Endothelial cell of umbilical vein (primary cell): ENCODE results near the gene TRIM47. TPM values are rescaled to one million over a fixed set of nuclear protein-coding genes. Genes with fewer than 3 reads are reported as not detected.

Source experiments
- BruUV-seq: library from RNA; stranded (reverse); fragments of 400-500 nt; replicated peaks from 2 replicates; lab custom pipeline; 2021; lab: Mats Ljungman, UMichigan
- CTCF ChIA-PET: fragments of 300-600, 350-600 bp; sonication (Branson Sonifier 250); formaldehyde crosslinking; loops from one replicate; lab custom pipeline; 2021; ENCODE audit warnings: antibody characterized with exemption, inconsistent platforms; lab: Charles Lee
- POLR2A ChIA-PET: fragments of 300-600, 350-600 bp; sonication (Branson Sonifier 250); formaldehyde crosslinking; loops from one replicate; lab custom pipeline; 2021; ENCODE audit warnings: antibody characterized with exemption, inconsistent platforms; lab: Charles Lee
- DNase-seq: peaks from one replicate; pipeline ENCODE4 v3.0.0-alpha.2; 2011; ENCODE audit warnings: low read depth, low spot score
- FAIRE-seq: peaks from 2 replicates; lab custom pipeline; 2011; peaks lifted over from hg19 to GRCh38; lab: Jason Lieb, UNC
- H2AFZ ChIP-seq: 2 replicates; pipeline ENCODE4 v1.6.0; 2012; ENCODE audit warnings: low read depth, low read length, control low read depth, inconsistent platforms
- H3K27ac ChIP-seq: 2 replicates; pipeline ENCODE4 v1.5.1; 2011; ENCODE audit warnings: low read depth, mild to moderate bottlenecking, control low read depth, low read length, moderate library complexity; ENCODE audit not compliant: insufficient read depth
- H3K27me3 ChIP-seq, 2 experiments: 2 replicates each; pipeline versions ENCODE4 v1.6.0 to v1.6.1; 2011; ENCODE audit warnings: low read length in 2 of 2, mixed read lengths in 1 of 2; ENCODE audit not compliant: control insufficient read depth in 2 of 2, insufficient read depth in 2 of 2
- H3K36me3 ChIP-seq, 2 experiments: 2 replicates in 1 of 2; 3 replicates in 1 of 2; pipeline ENCODE4 v1.5.1; 2011; ENCODE audit warnings: low read length in 2 of 2, mild to moderate bottlenecking in 1 of 2, moderate library complexity in 1 of 2; ENCODE audit not compliant: control insufficient read depth in 2 of 2, insufficient read depth in 2 of 2; ENCODE audit errors: extremely low read depth in 1 of 2
- H3K4me1 ChIP-seq: 3 replicates; pipeline ENCODE4 v1.5.1; 2011; ENCODE audit warnings: mild to moderate bottlenecking, low read length; ENCODE audit not compliant: control insufficient read depth, insufficient read depth; ENCODE audit errors: extremely low read depth
- H3K4me2 ChIP-seq: 2 replicates; pipeline ENCODE4 v1.6.1; 2011; ENCODE audit warnings: low read length, control low read depth, mixed read lengths; ENCODE audit not compliant: insufficient read depth
- H3K4me3 ChIP-seq, 3 experiments: fragments of 200-600 bp in 1 of 3; sonication (generic), shearing (Covaris generic) in 1 of 3; replicated peaks in 1 of 3; 2 replicates each; pipeline ENCODE4 v1.5.1; 2011 to 2016; ENCODE audit warnings: control low read depth in 3 of 3, low read length in 3 of 3, mild to moderate bottlenecking in 2 of 3, inconsistent platforms in 1 of 3, low read depth in 1 of 3, moderate library complexity in 1 of 3; ENCODE audit not compliant: insufficient read depth in 1 of 3
- H3K79me2 ChIP-seq: 2 replicates; pipeline ENCODE4 v1.6.0; 2012; ENCODE audit warnings: low read length, inconsistent platforms; ENCODE audit not compliant: control insufficient read depth, insufficient read depth
- H3K9ac ChIP-seq: replicated peaks from 2 replicates; pipeline ENCODE3; 2011; ENCODE audit warnings: low read length, control low read depth; ENCODE audit not compliant: insufficient read depth; ENCODE audit errors: extremely low read depth
- H3K9me1 ChIP-seq: replicated peaks from 3 replicates; pipeline ENCODE4 v1.6.0; 2011; ENCODE audit warnings: mild to moderate bottlenecking, low read length; ENCODE audit not compliant: control insufficient read depth, insufficient read depth; ENCODE audit errors: extremely low read depth
- H3K9me3 ChIP-seq: replicated peaks from 2 replicates; pipeline ENCODE4 v1.5.1; 2012; ENCODE audit warnings: low read length, inconsistent platforms; ENCODE audit not compliant: control insufficient read depth, insufficient read depth
- H4K20me1 ChIP-seq: replicated peaks from 2 replicates; pipeline ENCODE3; 2011; ENCODE audit warnings: mild to moderate bottlenecking, low read length; ENCODE audit not compliant: control insufficient read depth, insufficient read depth; ENCODE audit errors: extremely low read depth
- EZH2 ChIP-seq: IDR thresholded peaks from 2 replicates; pipeline ENCODE4 v1.6.1; 2012; ENCODE audit warnings: borderline replicate concordance, low read depth, mild to moderate bottlenecking, moderate library complexity, low read length, inconsistent platforms; ENCODE audit not compliant: severe bottlenecking
- FOS ChIP-seq: IDR thresholded peaks from 2 replicates; pipeline ENCODE4 v1.6.1; 2011; ENCODE audit warnings: mild to moderate bottlenecking, low read length, moderate library complexity, borderline replicate concordance; ENCODE audit not compliant: insufficient read depth
- GATA2 ChIP-seq: IDR thresholded peaks from 2 replicates; pipeline ENCODE4 v1.7.0; 2011; ENCODE audit warnings: low read depth, mild to moderate bottlenecking, moderate library complexity, mixed read lengths, low read length; ENCODE audit not compliant: insufficient read length, insufficient read depth
- JUN ChIP-seq: IDR thresholded peaks from 2 replicates; pipeline ENCODE4 v1.6.1; 2011; ENCODE audit warnings: borderline replicate concordance, low read depth; ENCODE audit not compliant: insufficient read length, insufficient read depth
- MYC ChIP-seq: IDR thresholded peaks from one replicate; pipeline ENCODE4 v1.6.1; 2011; ENCODE audit warnings: mild to moderate bottlenecking, low read depth, low read length
- dilution Hi-C: fragments of 300-500 bp; cut with MboI; formaldehyde crosslinking; loops from one replicate; pipeline ENCODE4 v1.15.0; 2019; ENCODE audit warnings: low sequenced_read_pairs; ENCODE audit not compliant: extremely low pct_ligation_motif_present
- intact Hi-C: fragments of 100-400 bp; cut with micrococcal nuclease; formaldehyde crosslinking; loops from one replicate; pipeline ENCODE4 v1.10.0; 2022
- polyA plus RNA-seq, 4 experiments: library from polyadenylated mRNA; depleted of rRNA in 3 of 4; stranded (reverse) in 3 of 4; unstranded in 1 of 4; fragments of >200 nt; gene quantifications; 2 replicates each; pipeline versions ENCODE4 v1.2.1 to v1.2.3, GENCODE V29; 2011 to 2012; ENCODE audit warnings: missing spikeins in 1 of 4
- total RNA-seq: library from RNA; stranded (reverse); gene quantifications from 2 replicates; pipeline ENCODE4 v1.2.3, GENCODE V29; 2021
- TF ChIP-seq, protein P1 (sequence below), 2 donors: IDR thresholded peaks; 1 replicate in 1 of 2; 2 replicates in 1 of 2; pipeline ENCODE4 v1.5.1; 2011; ENCODE audit warnings: low read length in 2 of 2, mild to moderate bottlenecking in 2 of 2, moderate library complexity in 2 of 2, control low read depth in 1 of 2, inconsistent platforms in 1 of 2, low read depth in 1 of 2; ENCODE audit not compliant: insufficient read depth in 1 of 2; ENCODE audit errors: extremely low read depth in 1 of 2
- TF ChIP-seq, protein P2 (sequence below): IDR thresholded peaks from 2 replicates; pipeline ENCODE4 v1.6.1; 2011; ENCODE audit not compliant: insufficient read depth, insufficient read length

Gene TRIM47
- total and polyA plus RNA-seq, 2 donors (not counting 3 experiments of a cell fraction or from before 2014, with no cell fraction given) = 67.7 to 75.1 TPM

- H4K20me1 ChIP-seq = no peaks in the 10 kb centered on the region
- H3K4me1 ChIP-seq = peaks cover 41% of the 10 kb centered on the region
- no peak overlapping the region for H3K4me3 ChIP-seq
- no peak for DNase-seq
- H3K4me2 ChIP-seq = no peak overlapping the region
- peaks cover 3% of the 10 kb centered on the region for H3K79me2 ChIP-seq
- no peaks in the 10 kb centered on the region for H3K9me1 ChIP-seq
- no TSS peak for BruUV-seq
- FAIRE-seq = no peak
- ChIA-PET POLR2A (interaction anchor here (1.4 kb wide), 1 partner anchor 68 kb away, joined by 6 read pairs; no protein-coding TSS in a partner anchor), CTCF (interaction anchor here (0.7 to 6.8 kb wide), 18 partner anchors 7 to 94 kb away, joined by 3 to 49 read pairs (median 6); partner anchors contain the start of genes GALK1, TRIM47, TRIM65 and UNK)
- H3K9me3 ChIP-seq = no peaks in the 10 kb centered on the region
- dilution Hi-C loops (no loop called here), intact Hi-C loops (no loop called here)
- no peak overlapping the region for H3K9ac ChIP-seq
- H3K36me3 ChIP-seq = peaks cover 3 to 37% of the 10 kb centered on the region in 2 experiments
- no peak overlapping the region for H3K27ac ChIP-seq
- H3K27me3 ChIP-seq = no peaks in the 10 kb centered on the region
- no peak overlapping the region for H2AFZ ChIP-seq
- TF ChIP-seq MYC (no peak), GATA2 (no peak), FOS (no peak), JUN (no peak), EZH2 (no peak)
- TF ChIP-seq, protein P1, sequence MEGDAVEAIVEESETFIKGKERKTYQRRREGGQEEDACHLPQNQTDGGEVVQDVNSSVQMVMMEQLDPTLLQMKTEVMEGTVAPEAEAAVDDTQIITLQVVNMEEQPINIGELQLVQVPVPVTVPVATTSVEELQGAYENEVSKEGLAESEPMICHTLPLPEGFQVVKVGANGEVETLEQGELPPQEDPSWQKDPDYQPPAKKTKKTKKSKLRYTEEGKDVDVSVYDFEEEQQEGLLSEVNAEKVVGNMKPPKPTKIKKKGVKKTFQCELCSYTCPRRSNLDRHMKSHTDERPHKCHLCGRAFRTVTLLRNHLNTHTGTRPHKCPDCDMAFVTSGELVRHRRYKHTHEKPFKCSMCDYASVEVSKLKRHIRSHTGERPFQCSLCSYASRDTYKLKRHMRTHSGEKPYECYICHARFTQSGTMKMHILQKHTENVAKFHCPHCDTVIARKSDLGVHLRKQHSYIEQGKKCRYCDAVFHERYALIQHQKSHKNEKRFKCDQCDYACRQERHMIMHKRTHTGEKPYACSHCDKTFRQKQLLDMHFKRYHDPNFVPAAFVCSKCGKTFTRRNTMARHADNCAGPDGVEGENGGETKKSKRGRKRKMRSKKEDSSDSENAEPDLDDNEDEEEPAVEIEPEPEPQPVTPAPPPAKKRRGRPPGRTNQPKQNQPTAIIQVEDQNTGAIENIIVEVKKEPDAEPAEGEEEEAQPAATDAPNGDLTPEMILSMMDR (IDR thresholded peaks at IDR 0.05; ENCODE audit: extremely low read depth in 1 of 2, insufficient read depth in 1 of 2, low read depth in 1 of 2, low read length in 2 of 2) = no peak
- TF ChIP-seq, protein P2, sequence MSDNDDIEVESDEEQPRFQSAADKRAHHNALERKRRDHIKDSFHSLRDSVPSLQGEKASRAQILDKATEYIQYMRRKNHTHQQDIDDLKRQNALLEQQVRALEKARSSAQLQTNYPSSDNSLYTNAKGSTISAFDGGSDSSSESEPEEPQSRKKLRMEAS = no peak
Measured at GRCh38 chr17:75847614-75848522, 30.5 kb downstream of the TRIM47 start.
